Vagina (tissue), 2 donors: ENCODE data around the gene CFAP47.

Experiments used
- POLR2A ChIP-seq, 2 donors: fragments of 450-650 bp; IDR thresholded peaks; one replicate each; pipeline ENCODE4 v1.6.1; 2017; ENCODE audit warnings: antibody characterized with exemption in 2 of 2, mild to moderate bottlenecking in 2 of 2, moderate library complexity in 2 of 2
- POLR2AphosphoS5 ChIP-seq, 2 donors: sonication (generic); formaldehyde crosslinking; IDR thresholded peaks; one replicate each; pipeline ENCODE4 v1.9.0; 2017; ENCODE audit warnings: antibody characterized with exemption in 2 of 2, mild to moderate bottlenecking in 2 of 2, low read depth in 1 of 2; ENCODE audit not compliant: insufficient read depth in 1 of 2
- TF ChIP-seq, protein P1 (sequence below), 3 experiments: fragments of 450-650 bp in 2 of 3; fragments of 200-600 bp in 1 of 3; sonication (generic) in 1 of 3; IDR thresholded peaks; one replicate each; pipeline ENCODE4 v1.5.1; 2017 to 2019; ENCODE audit warnings: antibody characterized with exemption in 3 of 3, mild to moderate bottlenecking in 2 of 3, moderate library complexity in 2 of 3

- no peak for TF ChIP-seq POLR2AphosphoS5 (IDR thresholded peaks at IDR 0.05; ENCODE audit: insufficient read depth in 1 of 2, low read depth in 1 of 2)
- TF ChIP-seq, protein P1, sequence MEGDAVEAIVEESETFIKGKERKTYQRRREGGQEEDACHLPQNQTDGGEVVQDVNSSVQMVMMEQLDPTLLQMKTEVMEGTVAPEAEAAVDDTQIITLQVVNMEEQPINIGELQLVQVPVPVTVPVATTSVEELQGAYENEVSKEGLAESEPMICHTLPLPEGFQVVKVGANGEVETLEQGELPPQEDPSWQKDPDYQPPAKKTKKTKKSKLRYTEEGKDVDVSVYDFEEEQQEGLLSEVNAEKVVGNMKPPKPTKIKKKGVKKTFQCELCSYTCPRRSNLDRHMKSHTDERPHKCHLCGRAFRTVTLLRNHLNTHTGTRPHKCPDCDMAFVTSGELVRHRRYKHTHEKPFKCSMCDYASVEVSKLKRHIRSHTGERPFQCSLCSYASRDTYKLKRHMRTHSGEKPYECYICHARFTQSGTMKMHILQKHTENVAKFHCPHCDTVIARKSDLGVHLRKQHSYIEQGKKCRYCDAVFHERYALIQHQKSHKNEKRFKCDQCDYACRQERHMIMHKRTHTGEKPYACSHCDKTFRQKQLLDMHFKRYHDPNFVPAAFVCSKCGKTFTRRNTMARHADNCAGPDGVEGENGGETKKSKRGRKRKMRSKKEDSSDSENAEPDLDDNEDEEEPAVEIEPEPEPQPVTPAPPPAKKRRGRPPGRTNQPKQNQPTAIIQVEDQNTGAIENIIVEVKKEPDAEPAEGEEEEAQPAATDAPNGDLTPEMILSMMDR (IDR thresholded peaks at IDR 0.05) = no peak
- TF ChIP-seq POLR2A (IDR thresholded peaks at IDR 0.05) = no peak
Observed at GRCh38 chrX:36062778-36063177, 143.2 kb downstream of the CFAP47 start.
